HCT116 (cell line): ENCODE results near the gene SLC18B1.

Experiments
- POLR2A ChIP-seq: IDR thresholded peaks from 2 replicates; pipeline ENCODE4 v1.7.0; 2011; ENCODE audit warnings: borderline replicate concordance; ENCODE audit not compliant: insufficient read depth, insufficient read length; ENCODE audit errors: extremely low read depth
- TF ChIP-seq, protein P1 (sequence below), 3 experiments: fragments of 200-600 bp in 1 of 3; sonication (generic) in 1 of 3; IDR thresholded peaks in 2 of 3; conservative IDR thresholded peaks in 1 of 3; 2 replicates each; pipeline ENCODE4 v1.5.1; 2012 to 2017; ENCODE audit warnings: low read depth in 2 of 3, low read length in 2 of 3, antibody characterized with exemption in 1 of 3, borderline replicate concordance in 1 of 3, control low read depth in 1 of 3, mild to moderate bottlenecking in 1 of 3, mixed read lengths in 1 of 3, mixed run types in 1 of 3, moderate library complexity in 1 of 3; ENCODE audit not compliant: insufficient read depth in 1 of 3
- TF ChIP-seq, protein P2 (sequence below): IDR thresholded peaks from 2 replicates; pipeline ENCODE4 v1.6.1; 2012; ENCODE audit warnings: low read depth

DNA sequence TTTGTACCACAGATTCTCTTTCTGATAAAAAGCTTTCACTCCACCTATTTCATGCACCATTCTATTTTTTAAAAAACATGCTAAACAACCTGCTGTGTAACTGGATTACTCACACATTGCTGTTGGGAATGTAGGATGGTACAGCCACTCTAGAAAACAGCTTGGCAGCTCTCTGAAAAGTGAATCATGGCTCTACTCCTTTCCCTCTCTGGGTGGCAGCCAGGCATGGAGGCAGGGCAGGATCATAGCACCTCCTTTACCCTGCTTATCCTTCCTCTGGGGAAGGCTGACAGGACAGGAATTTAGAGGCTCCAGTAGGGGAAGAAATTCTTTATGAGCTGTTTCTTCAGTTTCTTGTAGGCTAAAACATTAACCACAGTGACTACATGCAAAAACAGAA is 34.1 kb downstream of the SLC18B1 start:
- TF ChIP-seq, protein P1, sequence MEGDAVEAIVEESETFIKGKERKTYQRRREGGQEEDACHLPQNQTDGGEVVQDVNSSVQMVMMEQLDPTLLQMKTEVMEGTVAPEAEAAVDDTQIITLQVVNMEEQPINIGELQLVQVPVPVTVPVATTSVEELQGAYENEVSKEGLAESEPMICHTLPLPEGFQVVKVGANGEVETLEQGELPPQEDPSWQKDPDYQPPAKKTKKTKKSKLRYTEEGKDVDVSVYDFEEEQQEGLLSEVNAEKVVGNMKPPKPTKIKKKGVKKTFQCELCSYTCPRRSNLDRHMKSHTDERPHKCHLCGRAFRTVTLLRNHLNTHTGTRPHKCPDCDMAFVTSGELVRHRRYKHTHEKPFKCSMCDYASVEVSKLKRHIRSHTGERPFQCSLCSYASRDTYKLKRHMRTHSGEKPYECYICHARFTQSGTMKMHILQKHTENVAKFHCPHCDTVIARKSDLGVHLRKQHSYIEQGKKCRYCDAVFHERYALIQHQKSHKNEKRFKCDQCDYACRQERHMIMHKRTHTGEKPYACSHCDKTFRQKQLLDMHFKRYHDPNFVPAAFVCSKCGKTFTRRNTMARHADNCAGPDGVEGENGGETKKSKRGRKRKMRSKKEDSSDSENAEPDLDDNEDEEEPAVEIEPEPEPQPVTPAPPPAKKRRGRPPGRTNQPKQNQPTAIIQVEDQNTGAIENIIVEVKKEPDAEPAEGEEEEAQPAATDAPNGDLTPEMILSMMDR (IDR thresholded peaks at IDR 0.05 in 2 of 3, conservative IDR thresholded peaks at IDR 0.05 in 1 of 3; ENCODE audit: borderline replicate concordance in 1 of 3, insufficient read depth in 1 of 3, low read depth in 2 of 3, low read length in 2 of 3): no peak
- TF ChIP-seq, protein P2, sequence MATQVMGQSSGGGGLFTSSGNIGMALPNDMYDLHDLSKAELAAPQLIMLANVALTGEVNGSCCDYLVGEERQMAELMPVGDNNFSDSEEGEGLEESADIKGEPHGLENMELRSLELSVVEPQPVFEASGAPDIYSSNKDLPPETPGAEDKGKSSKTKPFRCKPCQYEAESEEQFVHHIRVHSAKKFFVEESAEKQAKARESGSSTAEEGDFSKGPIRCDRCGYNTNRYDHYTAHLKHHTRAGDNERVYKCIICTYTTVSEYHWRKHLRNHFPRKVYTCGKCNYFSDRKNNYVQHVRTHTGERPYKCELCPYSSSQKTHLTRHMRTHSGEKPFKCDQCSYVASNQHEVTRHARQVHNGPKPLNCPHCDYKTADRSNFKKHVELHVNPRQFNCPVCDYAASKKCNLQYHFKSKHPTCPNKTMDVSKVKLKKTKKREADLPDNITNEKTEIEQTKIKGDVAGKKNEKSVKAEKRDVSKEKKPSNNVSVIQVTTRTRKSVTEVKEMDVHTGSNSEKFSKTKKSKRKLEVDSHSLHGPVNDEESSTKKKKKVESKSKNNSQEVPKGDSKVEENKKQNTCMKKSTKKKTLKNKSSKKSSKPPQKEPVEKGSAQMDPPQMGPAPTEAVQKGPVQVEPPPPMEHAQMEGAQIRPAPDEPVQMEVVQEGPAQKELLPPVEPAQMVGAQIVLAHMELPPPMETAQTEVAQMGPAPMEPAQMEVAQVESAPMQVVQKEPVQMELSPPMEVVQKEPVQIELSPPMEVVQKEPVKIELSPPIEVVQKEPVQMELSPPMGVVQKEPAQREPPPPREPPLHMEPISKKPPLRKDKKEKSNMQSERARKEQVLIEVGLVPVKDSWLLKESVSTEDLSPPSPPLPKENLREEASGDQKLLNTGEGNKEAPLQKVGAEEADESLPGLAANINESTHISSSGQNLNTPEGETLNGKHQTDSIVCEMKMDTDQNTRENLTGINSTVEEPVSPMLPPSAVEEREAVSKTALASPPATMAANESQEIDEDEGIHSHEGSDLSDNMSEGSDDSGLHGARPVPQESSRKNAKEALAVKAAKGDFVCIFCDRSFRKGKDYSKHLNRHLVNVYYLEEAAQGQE: no peak
- no peak for TF ChIP-seq POLR2A
